GM21786 (cell line): Measurements from ENCODE around the gene PLAC8.
A peak's percentile ranks its signal among the peaks of the same experiment; 100 is the strongest.
"Not testable (repeated sequence)": the region's sequence is repeated elsewhere in the genome, so short reads cannot be mapped to it uniquely, and the experiment has no call there.

Experiments used
- ATAC-seq: cut with Tn5 transposase; IDR thresholded peaks from one replicate; pipeline ENCODE4 v1.9.1; 2021; ENCODE audit not compliant: unreplicated experiment

Gene PLAC8, protein sequence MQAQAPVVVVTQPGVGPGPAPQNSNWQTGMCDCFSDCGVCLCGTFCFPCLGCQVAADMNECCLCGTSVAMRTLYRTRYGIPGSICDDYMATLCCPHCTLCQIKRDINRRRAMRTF

DNA sequence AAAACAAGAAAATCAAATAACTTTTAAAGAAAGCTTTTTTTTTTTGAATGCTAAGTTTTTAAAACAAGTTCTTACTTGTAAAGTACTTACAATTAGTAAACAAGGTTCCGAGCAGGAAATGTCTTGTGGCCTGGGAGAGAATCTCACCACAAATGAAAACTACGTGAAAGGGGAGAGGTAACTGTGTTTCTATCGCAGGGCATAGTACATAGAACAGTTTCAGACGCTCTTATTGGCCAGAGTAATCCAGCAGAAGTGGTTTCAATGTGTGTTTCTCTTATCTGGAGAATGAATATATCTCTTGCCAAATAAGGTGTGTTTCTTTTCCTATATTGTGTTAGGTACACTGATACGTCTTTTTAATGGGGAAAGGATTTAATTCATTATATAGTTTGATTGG lies at the start of gene PLAC8:
Gene PLAC8, minus strand, starts transcription at position 154 of the 400 bp plus-strand sequence. CDS start 6,808 bp downstream, outside the sequence.
- ATAC-seq = peak; percentile 57

DNA sequence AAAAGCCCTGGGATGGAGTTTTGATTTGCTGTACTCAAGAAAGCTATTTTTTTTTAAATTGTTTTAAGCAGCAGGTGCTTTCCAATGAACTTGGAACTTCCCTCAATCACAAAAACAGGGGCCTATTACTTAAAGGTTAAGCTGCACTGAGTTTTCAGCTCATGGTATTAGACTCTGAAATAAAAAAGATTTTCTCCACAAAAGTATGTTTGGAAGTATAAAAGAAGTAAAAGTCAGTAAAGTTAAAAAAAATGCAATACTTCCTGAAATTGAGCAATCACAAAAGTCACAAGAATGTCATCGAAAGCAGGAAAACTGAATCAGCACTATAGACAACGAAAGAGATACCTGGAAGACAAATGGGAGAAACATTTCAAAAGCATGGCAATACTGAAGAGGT lies 38.9 kb upstream of the PLAC8 start:
- ATAC-seq = no peak

DNA sequence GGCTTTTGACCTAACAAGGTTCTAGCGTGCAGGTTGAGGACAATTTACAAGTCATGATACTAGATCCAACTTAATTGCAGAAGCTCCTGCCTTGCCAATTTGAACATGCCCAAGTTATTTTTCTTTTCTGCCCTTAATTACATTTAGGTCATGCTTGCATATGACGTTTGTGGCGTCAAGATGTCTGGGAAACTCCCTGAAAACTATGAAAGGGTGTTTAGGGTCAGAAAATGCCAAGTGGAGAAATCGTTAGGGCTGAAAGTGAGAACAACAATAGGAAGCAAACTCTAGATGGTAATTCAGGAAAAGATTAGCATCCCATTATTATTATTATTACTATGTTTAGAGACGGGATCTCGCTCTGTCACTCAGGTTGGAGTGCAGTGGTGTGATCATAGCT lies 38.2 kb upstream of the PLAC8 start:
- no peak for ATAC-seq

DNA sequence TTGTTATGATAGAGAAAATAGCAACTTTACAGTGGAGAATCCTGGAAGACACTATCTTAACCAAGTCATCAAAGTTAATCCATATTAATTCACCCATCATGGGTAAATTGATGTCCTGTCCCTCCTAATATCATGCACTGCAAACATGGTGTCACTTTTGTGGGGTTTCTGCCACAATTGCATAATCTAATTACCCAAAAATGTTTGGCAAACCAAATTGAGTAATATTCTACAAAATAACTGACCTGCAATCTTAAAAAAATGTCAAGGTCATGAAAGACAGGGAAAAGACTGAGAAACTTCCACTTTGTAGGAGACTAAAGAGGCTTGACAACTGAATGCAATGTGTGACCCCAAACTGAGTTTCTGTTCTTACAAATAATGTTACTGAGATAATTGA lies 37.1 kb upstream of the PLAC8 start:
- no peak for ATAC-seq

DNA sequence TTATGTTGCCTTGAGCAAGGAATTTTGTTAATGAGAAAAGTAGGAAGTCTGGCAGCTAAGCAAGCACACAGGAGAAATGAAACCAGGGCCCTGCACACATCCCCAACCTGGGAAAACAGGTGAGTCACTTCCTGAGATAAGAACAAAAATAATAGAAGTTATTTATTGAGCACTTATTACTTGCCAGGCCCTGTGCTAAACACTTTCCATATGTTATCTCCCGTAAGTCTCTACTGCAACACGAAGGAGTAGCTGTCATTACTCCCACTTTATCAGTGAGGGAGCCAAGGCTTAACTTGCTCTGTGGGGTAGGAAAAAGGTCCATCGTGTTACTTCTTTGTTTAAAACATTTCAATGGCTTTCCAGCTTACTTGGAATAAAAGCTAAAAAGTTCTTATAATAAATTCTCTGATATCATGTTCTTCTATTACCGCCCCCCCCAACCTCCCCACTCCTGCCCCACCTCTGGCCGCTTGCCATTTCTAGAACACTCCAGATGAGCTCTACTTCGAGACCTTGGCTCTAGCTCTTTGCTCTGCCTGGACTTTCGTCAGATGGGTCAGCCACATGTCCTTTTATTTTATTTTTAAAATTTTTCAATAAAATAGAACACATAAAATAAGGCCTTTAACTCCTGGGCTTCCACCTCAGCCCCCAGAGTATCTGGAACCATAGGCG lies 36.3 kb upstream of the PLAC8 start:
- ATAC-seq = no peak

DNA sequence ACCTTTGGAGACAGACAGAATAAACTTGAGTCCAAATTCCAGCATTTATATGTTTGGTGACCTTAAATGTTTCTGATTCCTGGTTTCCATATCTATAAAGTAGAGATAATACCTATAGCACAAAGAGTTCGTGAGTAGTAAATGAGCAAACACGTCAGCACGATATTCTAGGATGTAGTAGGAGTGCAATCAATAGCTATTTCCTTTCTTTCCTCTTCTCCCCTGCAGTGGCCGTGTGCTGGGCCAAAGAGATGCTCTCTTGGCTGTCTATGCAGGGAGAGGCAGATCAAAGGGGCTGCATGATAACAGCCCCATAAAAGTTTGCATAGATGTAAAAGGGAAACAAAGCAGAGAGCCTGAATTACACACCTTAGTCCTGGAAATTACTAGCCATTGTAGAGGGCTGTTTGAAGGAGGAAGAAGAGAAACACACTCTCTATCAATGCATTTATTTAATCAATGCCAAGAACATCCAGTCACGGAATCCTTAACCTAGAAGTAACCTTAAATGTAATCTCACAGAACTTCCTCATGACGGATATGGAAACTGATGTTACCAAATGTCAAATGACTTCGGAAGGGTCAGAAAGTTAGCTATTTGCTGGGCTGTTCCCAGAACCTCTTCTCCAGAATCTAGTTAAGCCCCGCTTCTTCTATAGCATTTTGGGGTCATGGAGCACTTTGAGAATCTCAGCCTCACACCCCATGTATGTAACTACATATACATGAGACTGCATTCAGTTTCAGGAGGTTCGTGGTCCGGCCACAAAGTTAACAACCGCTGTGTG lies 35.5 kb upstream of the PLAC8 start:
- no peak for ATAC-seq

DNA sequence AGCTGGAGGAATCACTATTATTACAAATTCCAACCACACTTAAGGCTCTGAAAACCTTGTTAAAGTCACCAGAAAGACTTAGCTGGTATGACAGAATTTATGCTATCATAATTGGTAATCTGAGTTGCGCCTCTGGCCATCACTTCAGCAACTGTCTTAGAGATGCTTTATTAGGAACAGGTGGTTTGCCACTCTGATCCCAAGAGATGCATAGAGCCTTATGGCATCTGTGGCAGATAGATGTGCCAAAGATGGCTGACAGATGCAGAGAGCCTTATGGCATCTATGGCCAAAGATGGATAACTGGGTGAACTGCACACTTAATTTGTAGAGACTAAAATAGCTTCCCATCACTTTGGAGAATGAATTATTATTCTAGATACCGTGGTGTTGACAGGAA lies 32.3 kb upstream of the PLAC8 start:
- ATAC-seq = no peak

DNA sequence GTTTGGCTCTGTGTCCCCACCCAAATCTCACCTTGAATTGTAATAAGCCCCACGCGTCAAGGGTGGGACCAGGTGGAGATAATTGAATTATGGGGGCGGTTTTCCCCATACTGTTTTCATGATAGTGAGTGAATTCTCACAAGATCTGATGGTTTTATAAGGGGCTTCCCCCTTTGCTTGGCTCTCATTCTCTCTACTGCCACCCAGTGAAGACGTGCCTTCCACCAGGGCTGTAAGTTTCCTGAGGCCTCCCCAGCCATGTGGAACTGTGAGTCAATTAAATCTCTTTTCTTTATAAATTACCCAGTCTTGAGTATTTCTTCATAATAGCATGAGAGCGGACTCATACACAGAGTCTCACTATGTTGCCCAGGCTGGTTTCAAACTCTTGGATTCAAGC lies 31.2 kb upstream of the PLAC8 start:
- ATAC-seq = not testable (repeated sequence)

DNA sequence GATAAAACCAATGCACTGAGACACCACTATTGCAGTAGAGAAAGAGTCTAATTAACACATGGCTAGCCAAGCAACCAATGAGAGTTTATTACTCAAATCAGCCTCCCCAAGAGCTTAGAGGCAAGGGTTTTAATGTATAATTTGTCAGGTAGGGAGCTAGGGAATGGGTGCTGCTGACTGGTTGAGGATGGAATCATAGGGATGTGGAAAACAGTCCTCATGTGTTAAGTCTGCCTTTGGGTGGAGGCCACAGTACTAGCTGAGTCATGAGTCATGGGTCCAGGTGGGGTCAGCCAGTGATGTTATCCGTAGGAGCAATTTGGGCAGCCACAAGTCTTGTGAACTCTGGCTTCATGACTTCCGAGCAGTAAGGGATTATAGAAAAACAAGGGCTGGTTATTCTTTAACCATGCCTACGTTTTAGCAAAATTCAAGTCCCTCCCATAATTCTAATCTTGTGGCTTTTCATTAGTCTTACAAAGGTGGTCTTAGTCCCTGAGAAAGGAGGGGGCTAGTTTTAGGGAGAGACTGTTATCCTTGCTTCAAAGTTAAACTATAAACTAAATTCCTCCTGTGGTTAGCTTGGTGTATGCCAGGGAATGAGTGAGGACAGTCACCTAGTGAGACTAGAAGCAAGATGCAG lies 25.1 kb upstream of the PLAC8 start:
- no peak for ATAC-seq

DNA sequence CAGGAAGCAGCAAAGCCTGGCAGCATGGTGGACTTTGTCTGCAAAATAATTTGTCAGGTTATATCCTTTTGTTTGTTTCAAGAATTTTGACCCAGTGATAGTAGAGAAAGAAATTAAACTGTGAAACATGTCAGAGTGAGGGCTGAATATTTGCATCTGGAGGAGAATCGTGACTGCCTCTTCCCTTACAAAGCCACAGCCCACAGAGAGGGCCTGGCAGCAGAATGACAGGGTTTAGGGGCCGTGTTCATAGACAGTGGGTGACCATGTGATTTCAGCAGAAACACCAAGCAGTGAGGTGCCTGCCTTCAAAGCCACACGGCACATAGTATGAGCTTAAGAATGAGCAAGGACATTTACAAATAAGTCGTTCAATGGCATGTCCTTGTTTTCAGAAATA lies 24.4 kb upstream of the PLAC8 start:
- no peak for ATAC-seq

DNA sequence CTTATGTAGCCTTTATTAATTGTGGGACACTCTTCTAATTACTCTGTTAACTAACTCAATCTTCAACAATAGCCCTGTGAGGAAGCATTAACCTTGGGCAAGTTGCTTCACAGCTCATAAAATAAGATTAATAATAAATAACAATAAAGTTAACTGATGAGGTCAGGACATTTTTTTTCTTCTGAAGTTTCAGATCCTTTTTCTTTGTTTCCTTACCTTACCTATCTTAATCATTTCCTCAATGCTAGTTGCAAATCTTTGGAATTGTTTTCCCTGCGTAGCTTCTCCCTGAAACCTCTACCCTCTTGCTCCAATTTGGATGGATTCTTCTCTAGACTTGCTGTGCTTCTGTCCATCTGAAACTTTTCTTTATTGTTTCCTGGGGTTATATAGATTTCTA lies 17.5 kb upstream of the PLAC8 start:
- ATAC-seq = no peak

DNA sequence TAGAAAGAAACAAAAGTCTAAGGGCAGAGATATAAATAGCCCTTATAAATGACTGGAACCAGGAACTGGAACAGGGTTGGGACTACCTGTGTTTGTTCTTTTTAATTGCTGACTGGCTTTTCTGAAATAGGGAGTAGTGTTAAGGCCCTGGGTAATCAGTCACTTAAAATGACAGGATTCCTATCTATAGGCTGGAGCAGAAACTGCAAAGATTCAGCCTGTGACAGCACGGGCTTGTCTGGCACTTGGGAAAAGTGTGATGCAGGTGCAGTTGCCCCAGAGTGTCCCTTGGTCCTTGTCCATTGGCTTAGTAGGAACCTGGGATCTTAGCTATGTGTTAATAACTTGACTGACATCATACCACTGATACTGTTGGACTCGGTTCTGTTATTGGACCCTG lies 14.7 kb upstream of the PLAC8 start:
- no peak for ATAC-seq

DNA sequence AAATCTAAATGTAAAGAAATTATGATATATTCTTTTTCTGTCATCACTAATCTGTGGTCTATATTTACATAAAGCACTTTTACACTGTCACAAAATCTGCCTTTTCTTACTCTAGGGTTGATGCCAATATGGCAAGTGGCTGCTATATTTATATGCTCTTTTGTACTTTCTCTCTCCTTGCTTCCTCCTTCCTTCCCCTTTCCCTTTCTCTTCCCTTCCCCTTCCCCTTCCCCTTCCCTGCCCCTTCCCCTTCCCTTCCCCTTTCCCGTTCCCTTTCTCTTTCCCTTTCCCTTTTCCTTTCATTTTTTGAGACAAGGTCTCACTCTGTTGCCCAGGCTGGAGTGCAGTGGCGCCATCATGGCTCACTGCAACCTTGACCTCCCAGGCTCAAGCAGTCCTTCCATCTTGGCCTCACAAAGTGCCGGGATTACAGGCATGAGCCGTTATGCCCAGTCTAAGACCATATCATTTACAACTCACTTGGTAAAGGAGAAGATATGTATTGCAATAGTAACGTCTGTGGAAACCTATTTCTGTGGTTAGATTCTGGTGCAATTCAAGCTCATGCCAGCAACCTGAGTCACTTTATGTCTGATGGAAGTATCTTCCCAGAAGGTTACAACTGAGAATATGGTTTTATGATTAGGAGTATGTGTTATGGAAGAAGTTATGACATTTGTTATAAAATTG lies 13.9 kb upstream of the PLAC8 start:
- no peak for ATAC-seq

DNA sequence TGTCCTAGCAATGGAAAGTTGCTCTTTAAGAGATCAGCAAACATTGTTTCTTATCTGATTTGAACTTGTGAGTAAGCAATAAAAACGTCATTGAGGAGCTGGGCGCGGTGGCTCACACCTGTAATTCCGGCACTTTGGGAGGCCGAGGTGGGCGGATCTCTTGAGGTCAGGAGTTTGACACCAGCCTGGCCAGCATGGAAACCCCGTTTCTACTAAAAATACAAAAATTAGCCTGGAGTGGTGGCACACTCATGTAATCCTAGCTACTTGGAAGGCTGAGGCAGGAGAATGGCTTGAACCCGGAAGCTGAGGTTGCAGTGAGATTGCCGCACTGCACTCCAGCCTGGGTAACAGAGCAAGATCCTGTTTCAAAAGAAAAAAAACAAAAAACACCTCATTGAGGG lies 11.2 kb upstream of the PLAC8 start:
- ATAC-seq = no peak

DNA sequence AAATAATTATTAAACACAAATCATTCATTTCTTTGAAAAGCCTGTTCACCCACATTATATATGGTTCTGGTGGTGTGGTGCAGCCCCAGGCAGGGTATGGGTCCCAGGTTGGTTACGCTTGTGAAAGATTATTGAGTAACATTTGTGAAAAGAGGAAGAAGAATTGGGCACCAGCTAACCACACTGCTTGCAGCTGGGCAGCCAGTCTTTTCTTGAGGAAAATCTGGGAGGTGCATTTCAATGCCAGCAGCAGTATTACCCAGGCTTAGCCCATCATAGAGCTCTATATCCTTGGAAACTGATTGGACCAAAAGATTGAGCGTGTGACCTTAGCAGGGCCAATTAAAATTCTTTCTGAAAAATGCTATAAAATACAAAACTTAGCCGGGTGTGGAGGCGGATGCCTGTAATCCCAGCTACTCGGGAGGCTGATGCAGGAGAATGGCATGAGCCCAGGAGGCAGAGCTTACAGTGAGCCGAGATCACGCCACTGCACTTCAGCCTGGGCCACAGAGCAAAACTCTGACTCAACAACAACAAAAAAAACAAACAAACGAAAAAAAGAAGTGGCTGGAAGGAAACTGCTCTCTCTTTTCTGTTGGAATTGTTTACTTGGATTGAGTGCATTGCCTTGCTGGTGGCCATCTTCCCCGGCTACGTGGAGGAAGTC lies 9.7 kb upstream of the PLAC8 start:
- ATAC-seq = peak; percentile 87

DNA sequence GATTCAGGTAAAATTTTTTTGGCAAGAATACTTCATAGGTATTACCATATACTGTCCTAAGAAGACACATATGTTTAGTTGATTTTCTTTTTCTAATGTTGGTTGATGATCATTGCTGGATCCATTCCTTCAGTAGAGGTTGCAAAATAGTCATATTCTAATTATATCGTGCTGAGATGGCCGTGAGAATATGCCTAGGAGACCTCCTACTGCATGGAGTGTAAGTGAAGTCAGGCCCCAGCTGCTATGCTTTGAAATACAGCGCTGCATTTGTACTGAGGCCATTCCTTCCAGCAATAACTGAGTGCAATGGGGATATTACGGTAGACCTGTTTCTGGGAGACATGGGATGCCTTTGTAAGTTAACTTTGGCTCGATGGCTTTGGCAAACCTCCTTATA lies 6.7 kb upstream of the PLAC8 start:
- no peak for ATAC-seq

DNA sequence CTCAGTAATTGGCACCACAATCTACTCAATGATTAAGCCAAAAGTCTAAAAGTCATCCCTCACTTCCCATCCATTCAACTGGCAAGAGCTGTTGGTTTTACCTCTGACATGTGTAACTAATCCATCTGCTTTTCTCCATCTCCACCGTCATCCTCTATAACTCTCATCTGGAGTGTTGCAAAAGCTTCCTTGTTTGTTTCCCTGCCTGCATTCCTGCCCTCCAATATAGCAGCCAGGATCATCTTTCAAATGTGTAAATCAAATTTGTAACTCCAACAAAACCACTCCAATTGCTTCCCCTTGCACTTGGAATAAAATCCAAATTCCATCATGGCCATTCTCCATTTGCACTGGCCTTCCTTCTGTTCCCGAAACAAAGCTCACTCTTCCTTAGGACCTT lies 4.3 kb upstream of the PLAC8 start:
- ATAC-seq = no peak

DNA sequence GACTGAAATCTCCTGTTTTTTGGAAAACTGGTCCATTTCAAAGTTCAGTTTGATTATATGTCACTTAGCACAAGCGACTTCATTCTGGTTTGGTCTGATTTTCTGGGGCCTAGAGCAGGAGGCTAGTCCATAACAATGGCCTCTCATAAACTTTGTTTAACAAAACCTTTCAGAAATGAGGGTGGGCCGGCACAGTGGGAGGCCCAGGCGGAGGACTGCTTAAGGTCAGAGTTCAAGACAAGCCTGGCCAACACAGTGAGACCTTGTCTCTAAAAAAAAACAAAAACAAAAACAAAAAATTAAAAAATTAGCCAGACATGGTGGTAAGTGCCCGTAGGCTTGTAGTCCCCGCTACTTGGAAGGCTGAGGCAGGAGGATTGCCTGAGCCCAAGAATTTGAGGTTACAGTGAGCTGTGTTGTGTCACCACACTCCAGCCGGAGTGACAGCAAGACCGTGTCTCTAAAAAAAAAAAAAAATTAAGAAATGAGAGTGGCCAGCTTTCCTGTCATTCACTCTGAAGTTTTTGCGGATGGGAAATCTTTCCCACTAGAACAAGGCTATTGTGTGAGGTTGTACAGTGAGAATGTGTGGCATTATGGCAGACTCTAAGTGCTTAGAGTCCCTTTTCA lies 1.2 kb upstream of the PLAC8 start:
- ATAC-seq = no peak

DNA sequence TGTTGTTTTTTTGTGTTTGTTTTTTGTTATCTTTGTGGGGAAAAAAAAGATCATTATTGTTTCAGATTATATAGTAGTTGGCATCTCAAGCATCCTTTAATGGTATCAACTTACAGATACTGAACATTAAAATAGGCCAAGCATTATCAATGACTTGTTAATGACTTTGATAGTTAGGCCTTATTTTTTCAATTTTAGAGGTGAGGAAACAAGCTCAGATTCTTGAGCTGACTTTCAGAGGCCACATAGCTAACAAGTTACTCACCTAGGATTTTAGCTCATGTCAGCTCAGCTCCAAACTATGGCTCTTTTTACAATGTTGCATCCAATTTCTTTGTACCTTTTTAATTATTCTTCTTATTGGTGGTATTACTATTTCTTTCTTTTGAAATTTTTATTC lies 471 bp upstream of the PLAC8 start:
- ATAC-seq = no peak

DNA sequence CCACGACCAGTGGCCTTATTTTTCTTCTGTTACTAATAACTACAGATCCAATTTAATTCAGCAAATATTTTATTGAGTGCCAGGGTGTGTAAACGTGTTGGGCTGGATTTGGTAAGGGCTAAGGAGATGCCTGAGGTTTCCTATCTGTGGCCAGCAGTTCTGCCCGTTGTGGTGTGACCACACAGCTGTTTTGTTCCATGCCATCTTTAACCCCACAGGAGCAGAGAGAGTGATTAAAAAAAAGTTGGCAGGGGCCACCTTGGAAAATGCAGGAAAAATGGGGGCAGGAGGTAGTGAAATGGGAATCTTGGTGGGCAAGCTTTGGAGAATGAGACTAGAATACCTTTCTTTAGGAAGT lies 1.1 kb downstream of the PLAC8 start:
- ATAC-seq = no peak
